ENCODE results near the gene SMARCA2.

The SMARCA2 gene

GRCh38 chr9:2015581-2016407, 647 bp downstream of the SMARCA2 start:
- peak overlapping the region; percentile 84 for H3K4me3 ChIP-seq (ENCODE audit: low read depth, low read length)

GRCh38 chr9:2016408-2017330, 1.5 kb downstream of the SMARCA2 start:
- H3K4me3 ChIP-seq (ENCODE audit: low read depth, low read length): peak overlapping the region; percentile 84

GRCh38 chr9:2017331-2018161, 2.4 kb downstream of the SMARCA2 start:
- H3K4me3 ChIP-seq (ENCODE audit: low read depth, low read length): peak overlapping the region; percentile 84

- H3K4me3 ChIP-seq (ENCODE audit: low read depth, low read length): peak overlapping the region; percentile 84
These were observed 3.1 kb downstream of the SMARCA2 start for GRCh38 chr9:2018162-2018643.

- no peak overlapping the region for H3K4me3 ChIP-seq (ENCODE audit: low read depth, low read length)
These were observed 3.8 kb downstream of the SMARCA2 start for GRCh38 chr9:2018764-2019558.

GRCh38 chr9:2019723-2020122, 4.6 kb downstream of the SMARCA2 start:
- no peak overlapping the region for H3K4me3 ChIP-seq (ENCODE audit: low read depth, low read length)

GRCh38 chr9:2021731-2022130, 6.6 kb downstream of the SMARCA2 start:
- no peak overlapping the region for H3K4me3 ChIP-seq (ENCODE audit: low read depth, low read length)

- H3K4me3 ChIP-seq (ENCODE audit: low read depth, low read length): no peak overlapping the region
These were observed 7.4 kb downstream of the SMARCA2 start for GRCh38 chr9:2022560-2022959.

- no peak overlapping the region for H3K4me3 ChIP-seq (ENCODE audit: low read depth, low read length)
These were observed 7.9 kb downstream of the SMARCA2 start for GRCh38 chr9:2023042-2023441.

GRCh38 chr9:2023532-2023931, 8.4 kb downstream of the SMARCA2 start:
- H3K4me3 ChIP-seq (ENCODE audit: low read depth, low read length): no peak overlapping the region

GRCh38 chr9:2024888-2025782, 10.0 kb downstream of the SMARCA2 start:
- H3K4me3 ChIP-seq (ENCODE audit: low read depth, low read length): no peak overlapping the region

GRCh38 chr9:2026220-2026997, 11.3 kb downstream of the SMARCA2 start:
- no peak overlapping the region for H3K4me3 ChIP-seq (ENCODE audit: low read depth, low read length)

- no peak overlapping the region for H3K4me3 ChIP-seq (ENCODE audit: low read depth, low read length)
These were observed 12.5 kb downstream of the SMARCA2 start for GRCh38 chr9:2027543-2028160.

- H3K4me3 ChIP-seq (ENCODE audit: low read depth, low read length): no peak overlapping the region
These were observed 13.7 kb downstream of the SMARCA2 start for GRCh38 chr9:2028888-2029287.

- H3K4me3 ChIP-seq (ENCODE audit: low read depth, low read length): no peak overlapping the region
These were observed 14.6 kb downstream of the SMARCA2 start for GRCh38 chr9:2029666-2030170.

- H3K4me3 ChIP-seq (ENCODE audit: low read depth, low read length): no peak overlapping the region
These were observed 17.1 kb downstream of the SMARCA2 start for GRCh38 chr9:2032234-2032633.

GRCh38 chr9:2036844-2037243, 21.7 kb downstream of the SMARCA2 start:
- no peak overlapping the region for H3K4me3 ChIP-seq (ENCODE audit: low read depth, low read length)
